OCI-LY1 (cell line): ENCODE measurements around the gene AKAP8.

ENCODE experiments used
- CTCF ChIP-seq: fragments of 200-600 bp; sonication (generic), shearing (Covaris generic); IDR thresholded peaks from 2 replicates; pipeline ENCODE4 v1.5.1; 2017; ENCODE audit warnings: mild to moderate bottlenecking, antibody characterized with exemption, low read length, moderate library complexity, mixed read lengths
- EZH2 ChIP-seq: fragments of 200-600 bp; sonication (generic), shearing (Covaris generic); IDR thresholded peaks from 2 replicates; pipeline ENCODE4 v1.8.0; 2017; ENCODE audit warnings: borderline replicate concordance, mixed run types, mild to moderate bottlenecking, antibody characterized with exemption, low read length, moderate library complexity, mixed read lengths

GRCh38 chr19:15368798-15369593, 10.6 kb downstream of the AKAP8 start:
- no peak for TF ChIP-seq CTCF
- no peak for TF ChIP-seq EZH2
